GM19035 (cell line): ENCODE measurements around the gene UBN2.

Source experiments
- ATAC-seq: cut with Tn5 transposase; IDR thresholded peaks from one replicate; pipeline ENCODE4 v1.9.1; 2021; ENCODE audit not compliant: unreplicated experiment

UBN2 gene

DNA sequence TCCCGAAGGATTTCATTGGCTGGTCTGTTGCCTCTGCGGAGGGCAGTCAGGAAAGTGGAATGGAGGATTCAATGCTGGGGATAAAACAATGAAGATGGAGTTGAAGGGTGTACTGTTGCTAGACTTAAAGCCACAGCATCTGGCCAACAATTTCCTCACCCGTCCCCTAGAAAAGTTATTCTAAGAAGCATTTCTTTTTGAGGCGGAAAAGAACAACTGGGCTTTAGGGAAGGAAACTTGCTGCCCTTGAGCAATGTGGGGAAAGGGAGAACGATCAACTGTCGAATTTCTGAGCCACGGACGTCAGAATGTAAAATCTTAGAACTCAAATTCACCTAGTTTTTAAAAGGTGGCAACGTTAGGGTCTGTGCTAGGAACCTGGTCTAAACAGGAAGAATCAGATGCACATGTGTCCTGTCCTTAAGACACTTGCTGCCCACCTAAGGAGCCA lies 110.8 kb downstream of the UBN2 start:
- ATAC-seq = no peak

DNA sequence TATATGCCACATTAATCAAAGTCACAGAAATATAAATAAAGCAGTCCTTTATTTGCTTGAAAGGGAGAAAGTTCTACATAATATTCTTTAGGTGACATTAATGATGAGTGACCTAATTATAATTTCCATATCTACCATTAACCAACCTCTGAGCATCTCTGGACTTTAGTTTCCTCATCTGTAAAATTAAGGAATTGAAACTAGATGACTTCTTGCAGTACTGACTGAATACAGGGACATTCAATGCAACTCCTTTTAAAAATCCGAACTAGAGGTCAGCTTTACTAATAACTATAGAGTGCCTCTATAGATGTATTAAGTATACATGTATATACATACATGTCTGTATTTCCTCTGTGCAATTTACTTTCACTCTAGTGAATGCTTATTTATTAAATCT lies 114.0 kb downstream of the UBN2 start:
- ATAC-seq = no peak

DNA sequence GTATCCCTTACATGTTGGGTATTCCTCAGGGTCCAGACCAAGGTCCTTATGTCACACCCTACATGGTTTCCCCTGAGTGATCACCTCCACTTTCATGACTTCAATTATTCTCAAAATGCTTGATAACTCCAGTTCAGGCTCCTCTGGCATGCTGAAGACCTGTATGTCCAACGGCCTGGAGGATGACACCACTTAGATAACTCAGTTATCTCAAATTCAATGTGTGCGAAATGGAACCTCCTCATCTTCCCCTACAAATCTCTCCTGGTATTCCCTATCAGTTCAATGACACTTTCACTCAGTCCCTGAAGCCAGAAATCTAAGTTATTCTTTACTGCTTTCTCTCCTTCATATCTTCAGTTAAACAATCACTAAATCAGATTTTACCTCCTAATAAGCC lies 120.0 kb downstream of the UBN2 start:
- no peak for ATAC-seq

DNA sequence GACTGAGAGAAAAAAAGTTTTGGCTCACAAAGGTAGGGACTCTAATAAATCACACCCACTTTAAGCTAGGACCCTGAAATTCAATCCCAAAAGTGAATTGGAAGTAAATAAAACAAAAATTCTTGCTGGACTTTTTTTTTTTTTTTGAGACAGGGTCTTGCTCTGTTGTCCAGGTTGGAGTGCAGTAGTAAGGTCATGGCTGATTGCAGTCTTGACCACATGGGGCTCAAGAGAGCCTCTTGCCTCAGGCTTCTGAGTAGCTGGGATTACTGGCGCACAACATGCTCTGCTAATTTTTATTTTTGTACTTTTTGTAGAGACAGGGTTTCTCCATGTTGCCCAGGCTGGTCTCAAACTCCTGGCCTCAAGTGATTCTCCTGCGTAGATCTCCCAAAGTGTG lies 123.7 kb downstream of the UBN2 start:
- ATAC-seq = no peak

DNA sequence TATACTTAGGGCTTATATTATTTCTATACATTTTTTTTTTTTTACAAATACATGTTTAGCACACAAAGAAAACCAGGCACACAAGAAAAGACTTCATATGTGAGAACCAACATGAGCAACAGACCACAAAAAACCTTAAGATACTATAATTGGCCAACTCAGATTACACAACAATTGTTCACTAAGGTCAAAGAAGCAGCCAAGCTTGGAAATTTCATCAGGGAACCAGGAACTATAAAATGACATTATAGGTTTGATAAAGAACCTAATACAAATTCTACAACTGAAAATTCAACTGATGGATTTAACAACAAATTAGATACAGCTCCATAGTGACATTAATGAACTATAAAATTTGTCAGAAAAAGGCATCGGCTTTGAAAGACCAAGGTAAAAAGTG lies 124.3 kb downstream of the UBN2 start:
- no peak for ATAC-seq
